GM21423 (cell line): ENCODE data around the gene TEN1.
"Not testable (repeated sequence)": the region's sequence is repeated elsewhere in the genome, so short reads cannot be mapped to it uniquely, and the experiment has no call there.

Experiments used
- ATAC-seq: cut with Tn5 transposase; IDR thresholded peaks from one replicate; pipeline ENCODE4 v1.9.1; 2021; ENCODE audit warnings: mild to moderate bottlenecking, moderate library complexity; ENCODE audit not compliant: unreplicated experiment

TEN1 gene

DNA sequence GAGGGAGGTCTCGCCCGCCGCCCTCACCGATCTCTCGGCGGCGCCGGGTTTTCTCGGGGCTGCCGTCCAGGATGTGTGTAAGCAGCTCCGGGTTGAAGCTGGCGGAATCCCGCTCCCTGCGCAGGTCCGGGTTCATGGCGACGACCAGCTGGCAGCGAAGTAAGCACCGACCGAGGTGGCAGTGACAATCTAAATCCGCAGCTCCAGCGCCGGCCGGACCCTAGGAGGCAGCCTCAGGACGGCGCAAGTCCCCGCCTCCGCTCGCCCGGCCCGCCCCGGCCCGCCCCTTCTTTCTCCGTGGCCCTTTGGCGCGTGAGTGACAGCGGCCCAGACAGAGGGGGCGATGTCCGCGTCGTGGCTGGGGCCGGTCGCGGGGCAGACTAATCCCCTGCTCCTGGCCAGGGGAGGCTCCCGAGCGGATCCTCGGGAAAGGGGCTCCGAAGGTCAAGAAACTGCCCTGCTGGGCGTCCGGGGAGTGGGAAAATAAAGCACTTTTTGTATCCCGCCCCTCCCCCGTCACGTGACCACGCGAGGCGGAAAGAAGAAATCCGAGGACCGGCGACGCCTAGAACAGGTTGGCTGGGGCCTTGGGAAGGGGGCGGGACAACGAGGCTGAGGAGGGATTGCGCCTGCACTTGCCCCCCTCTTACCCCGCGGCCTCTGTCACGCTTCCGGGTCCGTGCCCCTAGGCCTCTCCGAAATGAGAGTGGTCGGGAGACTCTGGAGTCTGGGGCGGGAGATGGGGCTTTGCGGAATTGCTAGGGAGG, at the start of gene TEN1, which contains the start of gene ACOX1:
TEN1 (plus strand) TSS at position 303 of the 767 bp plus-strand sequence. CDS start 6,953 bp downstream, outside the sequence.
ACOX1 (minus strand) TSS at position 229 of the 767 bp plus-strand sequence; CDS start at position 136, 93 bp downstream.
- peak; percentile 91 for ATAC-seq

GRCh38 chr17:75931062-75931461, 48.0 kb upstream of the TEN1 start:
- ATAC-seq: no peak

DNA sequence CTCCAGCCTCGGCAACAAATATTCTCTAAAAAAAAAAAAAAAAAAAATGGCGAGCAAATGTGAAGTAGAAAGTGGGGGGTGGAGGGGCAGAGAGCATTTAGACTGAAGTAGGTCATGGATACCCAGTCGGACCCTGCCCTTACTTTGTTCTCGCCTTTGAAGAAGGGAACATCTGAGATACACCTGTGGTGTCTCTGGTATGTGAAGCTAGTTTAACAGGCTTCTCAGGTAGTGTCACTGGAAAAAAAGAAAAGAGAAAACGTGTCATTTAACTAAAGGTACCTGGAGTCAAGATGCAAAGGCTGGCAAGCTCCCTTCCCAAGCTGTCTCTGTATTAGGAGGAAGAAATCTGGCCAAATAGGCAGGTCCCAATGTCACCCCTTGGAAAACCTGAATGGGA, 46.2 kb upstream of the TEN1 start:
- no peak for ATAC-seq

GRCh38 chr17:75933808-75934207, 45.2 kb upstream of the TEN1 start:
- ATAC-seq: no peak

GRCh38 chr17:75937652-75938051, 41.4 kb upstream of the TEN1 start:
- ATAC-seq: no peak

- peak; percentile 96 for ATAC-seq
These were observed 38.2 kb upstream of the TEN1 start, which contains the start of gene FBF1 for GRCh38 chr17:75940727-75941441. FBF1 (minus strand) TSS chr17:75941042; CDS start chr17:75938149, 2,893 bp downstream.

DNA sequence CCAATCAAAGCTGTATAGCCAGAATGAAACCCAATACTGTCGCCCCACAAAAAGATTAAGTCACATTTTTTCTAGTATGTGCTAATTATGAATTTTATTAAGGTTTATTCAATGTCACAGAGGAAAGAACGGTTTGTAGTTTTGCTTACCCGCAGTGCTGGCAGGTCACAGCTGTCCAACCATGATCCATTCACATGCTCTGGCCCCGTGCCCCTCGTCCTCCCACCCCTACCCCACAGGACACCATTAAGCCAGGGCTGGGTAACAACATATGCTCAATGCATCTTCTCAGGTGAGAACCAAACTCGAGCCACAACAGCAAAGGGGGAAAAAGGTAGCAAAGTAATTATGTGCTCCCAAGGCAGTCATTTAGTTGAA, 37.6 kb upstream of the TEN1 start:
- ATAC-seq: no peak

DNA sequence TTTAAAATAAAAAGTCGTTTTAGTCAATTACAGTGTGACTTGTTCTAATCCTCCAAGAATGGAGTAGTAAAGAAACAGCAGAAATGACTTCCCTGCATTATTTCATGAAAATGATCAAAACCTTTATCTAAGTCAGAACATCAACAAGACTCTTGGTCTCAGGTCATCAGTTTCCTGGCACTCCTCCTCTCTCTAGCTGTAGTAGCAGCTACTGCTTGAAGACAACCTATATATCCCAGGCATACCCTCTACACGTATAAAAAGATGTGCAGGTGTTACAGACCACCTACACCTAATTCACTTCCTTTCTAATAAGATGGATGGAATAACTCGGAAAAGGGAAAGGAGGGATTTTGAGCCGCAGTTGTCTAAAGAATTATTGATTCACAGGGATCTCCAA, 36.6 kb upstream of the TEN1 start:
- no peak for ATAC-seq

GRCh38 chr17:75943491-75943890, 35.5 kb upstream of the TEN1 start:
- no peak for ATAC-seq

DNA sequence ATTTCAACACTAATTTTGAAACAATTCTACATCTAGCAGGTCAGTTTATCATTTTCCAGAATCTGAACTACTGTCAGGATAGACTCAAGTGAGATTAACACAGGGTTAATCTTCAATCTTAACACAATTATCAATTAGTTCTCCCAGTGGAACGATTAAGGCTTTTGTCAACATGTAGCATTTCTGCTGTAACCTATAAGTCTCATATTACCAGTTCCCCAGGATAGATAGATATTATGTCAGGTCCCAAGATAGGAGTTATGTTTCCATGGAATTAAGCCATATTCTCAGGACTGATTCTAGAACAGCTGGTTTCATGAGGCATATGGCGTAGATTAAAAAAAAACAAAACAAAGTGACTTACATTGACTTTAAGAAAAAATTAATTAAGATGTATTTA, 33.8 kb upstream of the TEN1 start:
- no peak for ATAC-seq

GRCh38 chr17:75950421-75950820, 28.6 kb upstream of the TEN1 start:
- no peak for ATAC-seq

DNA sequence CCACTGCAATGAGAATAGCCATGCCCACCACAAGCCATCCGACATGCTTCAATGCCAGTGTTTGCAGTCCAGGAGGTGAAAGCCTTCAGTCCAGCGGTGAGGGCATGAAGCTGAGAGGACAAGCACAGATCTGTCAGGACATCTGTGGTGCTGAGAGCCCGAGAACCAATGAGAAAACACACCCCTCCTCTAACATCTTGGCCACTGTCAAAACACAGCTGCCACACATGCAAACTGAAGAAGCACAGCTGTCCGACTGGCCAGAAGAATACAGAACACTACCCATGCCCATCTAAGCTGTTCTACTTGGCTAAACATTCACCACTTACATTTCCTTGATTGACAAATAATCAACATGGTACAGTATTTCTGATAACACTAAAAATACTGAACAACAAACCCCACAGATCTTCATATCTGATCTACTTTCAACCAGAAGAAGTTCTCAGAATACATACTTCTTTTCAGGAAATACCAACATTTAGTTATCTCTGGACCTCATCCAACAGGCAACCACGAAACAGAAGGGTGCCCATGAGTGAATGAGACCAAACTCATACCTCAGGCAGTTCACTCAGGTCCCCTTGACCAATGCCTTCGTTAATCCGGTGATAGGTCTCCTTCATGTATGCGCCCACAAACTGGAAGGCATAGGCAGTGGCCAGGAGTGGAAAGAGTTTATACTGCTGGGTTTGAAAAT, 28.0 kb upstream of the TEN1 start:
- no peak for ATAC-seq

DNA sequence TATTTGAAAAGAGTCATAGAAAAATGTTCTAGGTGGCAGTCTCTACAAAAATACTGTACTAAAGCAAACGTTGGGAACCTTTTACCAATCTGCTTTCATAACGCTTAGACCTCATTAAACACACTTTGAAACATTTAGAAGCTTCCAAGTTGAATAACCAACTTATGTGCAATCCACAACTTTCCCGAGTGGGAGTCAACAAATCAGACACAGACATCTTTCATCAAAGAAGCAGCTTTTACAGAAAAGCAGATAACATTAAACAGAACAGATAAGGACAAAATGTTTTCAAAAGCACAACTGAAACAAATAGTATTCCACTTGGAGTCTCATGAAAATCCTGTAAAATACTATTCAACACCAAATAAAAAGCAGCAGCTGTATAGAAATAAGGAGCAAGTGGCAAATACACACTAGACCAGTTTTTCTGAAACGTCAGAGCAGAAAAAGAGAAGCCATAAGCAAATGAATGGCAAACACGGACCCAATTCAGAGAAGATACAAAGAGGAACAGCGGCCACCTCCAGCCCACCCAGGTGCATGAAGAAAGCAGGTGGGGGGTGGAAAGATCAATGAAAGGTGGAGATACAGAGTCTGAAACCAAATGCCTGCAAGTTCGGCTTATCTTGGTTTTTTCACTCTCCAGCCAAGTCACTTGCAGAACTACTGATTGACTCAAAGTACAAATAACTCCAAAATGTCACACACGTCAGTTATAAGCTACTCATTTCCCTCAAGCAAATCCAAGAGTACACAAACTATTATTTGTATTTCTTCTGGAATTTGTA, 19.8 kb upstream of the TEN1 start:
- no peak for ATAC-seq

GRCh38 chr17:75959839-75960511, 19.1 kb upstream of the TEN1 start:
- ATAC-seq: no peak

DNA sequence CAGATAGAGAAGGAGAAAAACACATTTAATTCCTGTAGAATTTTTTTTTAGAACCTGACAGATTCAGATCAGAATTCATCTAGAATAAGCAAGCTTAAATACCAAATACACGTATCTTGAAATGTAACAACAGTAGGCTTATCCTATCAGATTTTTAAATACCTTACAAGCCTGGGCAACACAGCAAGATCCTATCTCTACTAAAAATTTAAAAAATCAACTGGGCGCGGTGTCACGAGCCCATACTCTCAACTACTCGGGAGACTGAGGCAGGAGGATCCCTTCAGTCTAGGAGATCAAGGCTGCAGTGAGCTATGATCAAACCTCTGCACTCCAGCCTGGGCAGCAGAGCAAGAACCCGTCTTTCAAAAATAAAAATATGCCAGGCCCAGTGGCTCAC, 13.6 kb upstream of the TEN1 start:
- ATAC-seq: no peak

DNA sequence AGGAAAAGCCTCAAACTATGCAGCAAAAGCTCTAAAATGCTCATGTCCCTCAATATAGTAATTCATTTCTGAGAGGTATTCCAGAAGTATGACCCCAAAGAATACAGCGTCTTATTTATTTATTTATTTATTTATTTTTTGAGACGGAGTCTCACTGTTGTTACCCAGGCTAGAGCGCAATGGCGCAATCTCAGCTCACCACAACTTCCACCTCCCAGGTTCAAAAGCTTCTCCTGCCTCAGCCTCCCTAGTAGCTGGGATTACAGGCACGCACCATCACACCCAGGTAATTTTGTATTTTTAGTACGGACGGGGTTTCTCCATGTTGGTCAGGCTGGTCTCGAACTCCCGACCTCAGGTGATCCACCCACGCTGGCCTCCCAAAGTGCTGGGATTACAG, 10.0 kb upstream of the TEN1 start:
- not testable (repeated sequence) for ATAC-seq

DNA sequence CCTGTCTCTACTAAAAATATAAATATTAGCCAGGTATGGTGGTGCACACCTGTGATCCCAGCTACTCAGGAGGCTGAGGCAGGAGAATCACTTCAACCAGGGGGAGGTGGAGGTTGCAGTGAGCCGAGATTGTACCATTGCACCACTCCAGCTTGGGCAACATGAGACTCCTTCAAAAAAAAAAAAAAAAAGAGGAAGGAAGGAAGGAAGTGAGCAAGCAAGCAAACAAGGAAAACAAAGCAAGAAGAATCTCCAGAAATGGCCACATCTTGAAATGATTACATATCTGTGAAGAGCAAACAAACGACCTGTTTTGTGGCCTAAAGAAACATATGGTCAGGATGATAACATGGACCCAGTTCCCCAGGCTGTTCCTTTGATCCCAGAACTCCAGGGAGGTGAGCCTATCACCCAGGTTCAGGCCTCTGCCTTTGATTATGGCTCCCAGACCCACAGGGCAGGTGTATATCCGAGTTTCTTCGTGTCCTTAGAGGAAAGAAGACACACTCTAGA, 9.0 kb upstream of the TEN1 start:
- no peak for ATAC-seq

GRCh38 chr17:75970626-75971025, 8.4 kb upstream of the TEN1 start:
- ATAC-seq: no peak

DNA sequence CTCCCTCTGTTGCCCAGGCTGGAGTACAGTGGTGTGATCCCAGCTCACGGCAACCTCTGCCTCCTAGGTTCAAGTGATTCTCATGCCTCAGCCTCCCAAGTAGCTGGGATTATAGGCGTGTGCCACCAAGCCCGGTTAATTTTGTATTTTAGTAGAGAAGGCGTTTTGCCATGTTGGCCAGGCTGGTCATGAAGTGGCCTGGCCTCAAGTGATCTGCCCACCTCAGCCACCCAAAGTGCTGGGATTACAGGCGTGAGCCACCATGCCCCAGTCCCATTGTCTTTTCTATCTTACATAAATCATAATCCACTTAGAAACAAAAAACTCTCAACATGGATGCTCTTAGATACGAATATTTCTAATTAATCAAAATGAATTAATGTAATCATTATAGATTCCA, 3.9 kb upstream of the TEN1 start:
- not testable (repeated sequence) for ATAC-seq

- ATAC-seq: no peak
These were observed 3.3 kb upstream of the TEN1 start for GRCh38 chr17:75975757-75976174.
